Measurements from ENCODE around the gene CLNK. TPM values are rescaled to one million over a fixed set of nuclear protein-coding genes. Genes with fewer than 3 reads are reported as not detected.

The CLNK gene
- total RNA-seq, 2 experiments from 2014 or later, result 2.0 TPM; not detected in 1

- Histone ChIP-seq H3K36me3 (ENCODE audit: insufficient read depth, low read length) (no peaks in the 10 kb centered on the region), H3K27ac (ENCODE audit: low read depth, low read length, poor library complexity, severe bottlenecking) (no peak overlapping the region), H2AFZ (ENCODE audit: low read length) (no peak overlapping the region), H3K4me1 (ENCODE audit: insufficient read depth, low read length, poor library complexity, severe bottlenecking) (no peaks in the 10 kb centered on the region), H3K4me3 (ENCODE audit: low read depth, low read length, poor library complexity, severe bottlenecking) (no peak overlapping the region), H3K9me2 (ENCODE audit: insufficient read depth, low read length) (no peaks in the 10 kb centered on the region), H3K9me3 (ENCODE audit: low read length) (no peaks in the 10 kb centered on the region), H3K4me2 (ENCODE audit: low read length) (no peak overlapping the region), H4K20me1 (ENCODE audit: insufficient read depth, low read length) (no peaks in the 10 kb centered on the region), H3K79me2 (ENCODE audit: insufficient read depth, low read depth, low read length) (no peaks in the 10 kb centered on the region)
- TF ChIP-seq CTCF (conservative IDR thresholded peaks at IDR 0.05; ENCODE audit: low read length) (no peak), EZH2phosphoT487 (IDR thresholded peaks at IDR 0.05; ENCODE audit: borderline replicate concordance, low read depth, low read length) (no peak)
- BruUV-seq (replicated peaks), result no TSS peak
- ChIA-PET POLR2A (no interaction called here), CTCF (ENCODE audit: unreplicated experiment) (no interaction called here)
- DNase-seq (ENCODE audit: low spot score), result no peak
- intact Hi-C loops (cut with micrococcal nuclease; ENCODE audit: unreplicated experiment), result no loop called here
Measured at GRCh38 chr4:10613926-10614478, 70.6 kb downstream of the CLNK start.

GRCh38 chr4:10612476-10612875 is 72.1 kb downstream of the CLNK start:
- no peaks in the 10 kb centered on the region for H3K79me2 ChIP-seq (ENCODE audit: insufficient read depth, low read depth, low read length)
- H3K4me3 ChIP-seq (ENCODE audit: low read depth, low read length, poor library complexity, severe bottlenecking), result no peak overlapping the region
- H3K27ac ChIP-seq (ENCODE audit: low read depth, low read length, poor library complexity, severe bottlenecking), result no peak overlapping the region
- no peak overlapping the region for H3K4me2 ChIP-seq (ENCODE audit: low read length)
- ChIA-PET CTCF (ENCODE audit: unreplicated experiment) (no interaction called here), POLR2A (interaction anchor here (0.6 kb wide), 1 partner anchor 667 kb away, joined by 3 read pairs; no protein-coding TSS in a partner anchor)
- no peak overlapping the region for H2AFZ ChIP-seq (ENCODE audit: low read length)
- H3K9me3 ChIP-seq (ENCODE audit: low read length), result no peaks in the 10 kb centered on the region
- TF ChIP-seq EZH2phosphoT487 (IDR thresholded peaks at IDR 0.05; ENCODE audit: borderline replicate concordance, low read depth, low read length) (no peak), CTCF (conservative IDR thresholded peaks at IDR 0.05; ENCODE audit: low read length) (no peak)
- no TSS peak for BruUV-seq (replicated peaks)
- intact Hi-C loops (cut with micrococcal nuclease; ENCODE audit: unreplicated experiment), result no loop called here
- no peaks in the 10 kb centered on the region for H3K4me1 ChIP-seq (ENCODE audit: insufficient read depth, low read length, poor library complexity, severe bottlenecking)
- DNase-seq (ENCODE audit: low spot score), result no peak
- no peaks in the 10 kb centered on the region for H3K9me2 ChIP-seq (ENCODE audit: insufficient read depth, low read length)
- no peaks in the 10 kb centered on the region for H4K20me1 ChIP-seq (ENCODE audit: insufficient read depth, low read length)
- H3K36me3 ChIP-seq (ENCODE audit: insufficient read depth, low read length), result no peaks in the 10 kb centered on the region

GRCh38 chr4:10611673-10612072 is 72.9 kb downstream of the CLNK start:
- H3K4me1 ChIP-seq (ENCODE audit: insufficient read depth, low read length, poor library complexity, severe bottlenecking), result no peaks in the 10 kb centered on the region
- H4K20me1 ChIP-seq (ENCODE audit: insufficient read depth, low read length), result no peaks in the 10 kb centered on the region
- CTCF ChIA-PET (ENCODE audit: unreplicated experiment), result no interaction called here
- H3K27ac ChIP-seq (ENCODE audit: low read depth, low read length, poor library complexity, severe bottlenecking), result no peak overlapping the region
- no peaks in the 10 kb centered on the region for H3K9me2 ChIP-seq (ENCODE audit: insufficient read depth, low read length)
- no peak overlapping the region for H3K4me2 ChIP-seq (ENCODE audit: low read length)
- BruUV-seq (replicated peaks), result no TSS peak
- TF ChIP-seq CTCF (conservative IDR thresholded peaks at IDR 0.05; ENCODE audit: low read length) (no peak), EZH2phosphoT487 (IDR thresholded peaks at IDR 0.05; ENCODE audit: borderline replicate concordance, low read depth, low read length) (no peak)
- POLR2A ChIA-PET, result no interaction called here
- H3K9me3 ChIP-seq (ENCODE audit: low read length), result no peaks in the 10 kb centered on the region
- intact Hi-C loops (cut with micrococcal nuclease; ENCODE audit: unreplicated experiment), result no loop called here
- H3K79me2 ChIP-seq (ENCODE audit: insufficient read depth, low read depth, low read length), result no peaks in the 10 kb centered on the region
- DNase-seq (ENCODE audit: low spot score), result no peak
- no peak overlapping the region for H3K4me3 ChIP-seq (ENCODE audit: low read depth, low read length, poor library complexity, severe bottlenecking)
- no peaks in the 10 kb centered on the region for H3K36me3 ChIP-seq (ENCODE audit: insufficient read depth, low read length)
- H2AFZ ChIP-seq (ENCODE audit: low read length), result no peak overlapping the region

All from OCI-LY7 (cell line).